ENCODE results near the gene DNAJC9.
"Not testable (repeated sequence)": the region's sequence is repeated elsewhere in the genome, so short reads cannot be mapped to it uniquely, and the experiment has no call there.

The DNAJC9 gene, protein sequence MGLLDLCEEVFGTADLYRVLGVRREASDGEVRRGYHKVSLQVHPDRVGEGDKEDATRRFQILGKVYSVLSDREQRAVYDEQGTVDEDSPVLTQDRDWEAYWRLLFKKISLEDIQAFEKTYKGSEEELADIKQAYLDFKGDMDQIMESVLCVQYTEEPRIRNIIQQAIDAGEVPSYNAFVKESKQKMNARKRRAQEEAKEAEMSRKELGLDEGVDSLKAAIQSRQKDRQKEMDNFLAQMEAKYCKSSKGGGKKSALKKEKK
- 42.1 to 54.6 (median 54.1) reads per million in 4 donors for total RNA-seq

DNA sequence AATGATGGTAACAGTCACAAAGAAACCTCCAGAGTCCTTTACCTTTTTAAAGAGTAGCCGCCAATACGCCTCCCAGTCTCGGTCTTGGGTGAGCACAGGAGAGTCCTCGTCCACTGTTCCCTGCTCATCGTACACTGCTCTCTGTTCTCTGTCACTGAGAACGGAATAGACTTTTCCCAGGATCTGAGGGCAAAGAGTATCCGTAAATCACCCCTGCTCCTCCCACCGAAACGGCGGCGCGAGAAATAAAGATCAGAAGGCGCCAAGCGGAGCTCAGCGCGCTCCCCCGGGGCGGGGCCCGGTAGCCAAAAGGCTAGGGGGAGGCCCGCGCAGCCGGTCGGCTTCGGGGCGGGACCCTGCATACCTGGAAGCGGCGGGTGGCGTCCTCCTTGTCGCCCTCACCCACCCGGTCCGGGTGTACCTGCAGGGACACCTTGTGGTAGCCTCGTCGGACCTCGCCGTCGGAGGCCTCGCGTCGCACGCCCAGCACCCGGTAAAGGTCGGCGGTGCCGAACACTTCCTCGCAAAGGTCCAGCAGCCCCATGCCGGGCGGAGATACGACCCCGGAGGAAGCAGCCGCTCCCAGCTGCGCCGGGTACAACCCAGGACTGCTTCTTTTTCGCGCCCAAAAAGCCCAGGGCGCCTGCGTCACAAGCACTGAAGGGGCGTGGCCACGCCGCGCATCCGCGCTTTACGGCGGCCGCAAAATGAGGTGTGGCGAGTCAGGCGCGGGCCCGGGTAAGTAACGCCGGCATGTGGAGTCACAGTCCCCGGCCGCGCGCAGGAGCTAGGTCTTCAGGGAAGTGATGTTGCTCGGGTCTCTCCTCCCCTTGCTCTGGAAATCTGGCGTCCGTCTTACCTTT lies at the start of gene DNAJC9:
TSS of gene DNAJC9 (minus strand) at position 610 of the 863 bp plus-strand sequence. CDS start at position 544, 66 bp downstream.
- DNase-seq, result peak; percentile 88 to 98 (median 93)

DNA sequence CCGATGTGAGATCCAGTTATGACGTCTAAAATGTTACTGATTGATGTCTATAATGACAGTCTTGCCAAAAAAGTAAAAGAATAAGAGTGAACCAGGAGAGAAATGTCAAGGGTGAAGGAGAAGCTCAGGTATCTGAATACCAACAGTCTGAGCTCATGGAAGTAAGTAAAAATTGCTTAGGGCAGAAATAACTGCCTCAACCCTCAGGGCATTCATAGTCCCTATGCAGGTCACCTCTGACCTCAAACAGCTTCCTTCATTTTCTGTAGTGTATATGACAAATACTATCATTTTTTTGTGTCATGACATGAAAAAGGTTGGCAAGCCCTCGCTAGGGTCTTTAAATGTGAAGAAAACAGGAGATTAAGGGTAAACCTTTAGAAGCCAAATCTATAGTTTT lies 46.4 kb upstream of the DNAJC9 start:
- no peak for DNase-seq

DNA sequence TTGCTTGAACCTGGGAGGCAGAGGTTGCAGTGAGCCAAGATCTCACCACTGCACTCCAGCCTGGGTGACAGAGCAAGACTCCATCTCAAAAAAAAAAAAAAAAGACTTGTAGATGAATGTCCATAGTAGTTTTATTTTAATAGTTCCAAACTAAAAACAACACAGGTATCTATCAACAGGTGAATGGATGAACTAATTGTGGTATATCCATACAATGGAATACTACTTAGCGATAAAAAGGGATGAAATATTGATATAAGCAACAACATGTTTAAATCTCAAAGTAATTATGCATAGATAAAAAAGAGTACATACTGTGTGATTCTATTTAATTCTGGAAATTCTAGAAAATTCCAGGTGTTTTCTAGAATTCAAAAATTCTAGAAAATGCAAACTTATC lies 42.9 kb upstream of the DNAJC9 start:
- no peak for DNase-seq

DNA sequence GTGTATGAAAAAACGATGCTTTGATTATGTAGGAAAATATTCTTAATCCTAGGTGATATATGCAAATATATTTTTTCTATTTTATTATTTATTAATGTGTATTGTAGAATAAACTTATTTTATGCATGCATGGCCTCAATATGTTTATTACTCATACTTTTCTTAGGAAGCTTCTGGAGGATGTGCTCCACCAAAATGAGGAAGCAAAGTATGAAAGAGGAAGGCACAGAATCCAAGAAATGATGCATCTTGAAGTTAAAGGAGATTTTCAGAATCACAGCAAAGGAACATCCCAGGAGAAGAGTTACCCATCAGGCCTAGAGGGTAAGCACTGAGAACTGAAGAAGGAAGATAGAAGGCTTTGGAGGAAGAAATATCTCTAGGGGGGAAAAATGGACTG lies 40.4 kb upstream of the DNAJC9 start:
- DNase-seq, result no peak

DNA sequence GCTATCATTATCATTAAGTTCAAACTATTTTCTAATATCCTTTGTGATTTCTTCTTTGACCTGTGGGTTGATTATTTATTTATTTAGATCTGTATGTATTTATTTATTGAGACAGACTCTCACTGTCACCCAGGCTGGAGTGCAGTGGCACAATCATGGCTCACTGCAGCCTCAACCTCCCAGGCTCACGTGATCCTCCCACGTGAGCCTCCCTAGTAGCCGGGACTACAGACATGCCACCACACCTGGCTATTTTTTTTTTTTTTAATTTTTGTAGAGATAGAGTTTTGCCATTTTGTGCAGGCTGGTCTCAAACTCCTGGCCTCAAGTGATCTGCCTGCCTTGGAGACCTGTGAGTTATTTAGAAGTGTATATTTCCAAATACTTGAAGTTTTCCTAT lies 34.0 kb upstream of the DNAJC9 start:
- DNase-seq, result no peak

DNA sequence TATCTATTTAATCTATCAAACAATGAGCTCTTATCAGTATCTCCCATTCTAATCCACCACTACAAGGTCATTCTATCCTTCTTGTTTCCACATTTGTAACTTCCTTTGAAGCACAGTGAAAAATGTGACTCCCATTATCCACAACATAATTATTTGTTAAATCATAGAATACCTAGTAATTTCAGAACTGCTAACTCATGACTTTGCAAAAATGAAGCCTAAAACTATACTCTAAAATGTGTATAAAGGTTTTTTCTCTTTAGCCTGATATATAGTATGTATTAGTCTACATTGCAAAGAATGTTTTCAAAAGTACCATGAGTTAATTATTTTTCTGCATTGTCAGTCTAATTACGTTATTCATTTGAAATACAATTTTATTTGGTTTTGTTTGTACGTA lies 17.4 kb upstream of the DNAJC9 start:
- DNase-seq, result no peak

DNA sequence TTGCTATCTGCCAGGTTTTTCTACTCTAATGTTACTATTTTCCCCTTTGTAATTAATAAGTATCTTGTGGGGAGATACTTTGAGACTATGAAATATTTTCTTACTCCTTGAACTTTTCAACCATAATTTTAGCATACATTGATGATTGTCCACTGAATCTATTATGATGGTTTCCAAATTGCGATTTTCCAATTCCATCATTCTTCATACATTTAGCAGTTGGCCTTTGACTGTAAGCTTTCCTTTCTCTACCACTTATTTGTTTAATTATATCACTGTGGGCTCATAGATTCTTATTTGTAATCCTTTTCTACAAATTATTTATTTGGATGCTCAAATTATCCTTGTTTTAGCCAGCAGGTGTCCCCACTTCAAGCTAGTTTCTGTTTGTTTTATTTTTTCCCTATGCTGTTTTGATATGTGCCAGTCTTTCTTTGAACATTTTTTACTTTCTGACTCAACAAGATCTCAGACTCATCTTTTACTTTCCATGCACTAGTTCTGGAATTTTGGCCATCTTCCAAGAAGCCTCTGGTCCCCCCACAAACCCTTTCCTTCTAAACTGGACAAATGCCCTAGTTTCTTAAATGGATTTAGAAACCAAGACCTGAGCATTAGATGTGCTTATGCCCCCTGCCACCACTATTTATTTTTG lies 16.8 kb upstream of the DNAJC9 start:
- peak in 1 of 5 donors; percentile 15 for DNase-seq

DNA sequence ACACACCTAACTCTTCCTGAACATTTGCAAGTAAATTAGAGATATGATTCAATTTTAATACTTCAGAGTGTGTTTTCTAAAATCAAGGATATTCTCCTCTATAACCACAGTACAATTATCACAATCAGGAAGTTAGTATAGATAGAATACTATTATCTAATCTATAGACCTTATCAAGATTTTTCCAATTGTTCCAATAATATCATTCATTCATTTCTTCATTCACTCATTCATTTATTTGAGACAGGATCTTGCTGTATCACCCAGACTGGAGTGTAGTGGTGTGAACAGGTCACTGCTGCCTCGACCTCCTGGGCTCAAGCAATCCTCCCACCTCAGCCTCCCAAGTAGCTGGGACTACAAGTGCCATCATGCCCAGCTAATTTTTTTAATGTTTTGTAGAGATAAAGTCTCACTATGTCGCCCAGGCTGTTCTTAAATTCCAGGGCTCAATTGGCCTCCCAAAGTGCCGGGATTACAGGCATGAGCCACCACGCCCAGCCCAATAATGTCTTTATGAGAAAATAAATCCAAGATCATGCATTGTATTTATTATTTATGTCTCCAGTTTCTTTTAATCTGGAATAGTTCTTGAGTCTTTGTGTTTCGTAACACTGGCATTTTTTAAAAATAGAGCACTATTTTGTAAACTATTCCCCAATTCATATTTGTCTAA lies 16.0 kb upstream of the DNAJC9 start:
- DNase-seq, result no peak

DNA sequence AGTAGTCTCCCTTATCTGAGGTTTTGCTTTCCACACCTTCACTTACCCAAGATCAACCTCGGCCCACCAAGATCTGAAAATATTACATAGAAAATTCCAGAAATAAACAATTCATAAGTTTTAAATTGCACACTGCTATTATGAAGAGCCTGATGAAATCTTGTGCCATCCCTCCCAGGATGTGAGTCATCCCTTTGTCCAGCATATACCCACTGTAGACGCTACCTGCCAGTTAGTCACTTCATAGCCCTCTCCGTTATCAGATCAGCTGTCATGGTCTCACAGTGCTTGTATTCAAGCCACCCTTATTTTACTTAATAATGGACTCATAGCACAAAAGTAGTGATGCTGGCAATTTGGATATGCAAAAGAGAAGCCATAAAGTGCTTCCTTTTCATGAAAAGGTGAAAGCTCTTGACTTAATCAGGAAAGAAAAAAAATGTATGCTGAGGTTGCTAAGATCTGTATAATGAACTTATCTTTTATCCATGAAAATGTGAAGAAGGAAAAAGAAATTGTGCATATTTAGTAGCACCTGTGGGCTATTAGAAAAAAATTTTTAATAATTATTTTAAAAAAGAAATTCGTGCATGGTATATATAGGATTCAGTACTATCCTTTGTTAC lies 15.2 kb upstream of the DNAJC9 start:
- peak in 1 of 5 donors; percentile 33 for DNase-seq

DNA sequence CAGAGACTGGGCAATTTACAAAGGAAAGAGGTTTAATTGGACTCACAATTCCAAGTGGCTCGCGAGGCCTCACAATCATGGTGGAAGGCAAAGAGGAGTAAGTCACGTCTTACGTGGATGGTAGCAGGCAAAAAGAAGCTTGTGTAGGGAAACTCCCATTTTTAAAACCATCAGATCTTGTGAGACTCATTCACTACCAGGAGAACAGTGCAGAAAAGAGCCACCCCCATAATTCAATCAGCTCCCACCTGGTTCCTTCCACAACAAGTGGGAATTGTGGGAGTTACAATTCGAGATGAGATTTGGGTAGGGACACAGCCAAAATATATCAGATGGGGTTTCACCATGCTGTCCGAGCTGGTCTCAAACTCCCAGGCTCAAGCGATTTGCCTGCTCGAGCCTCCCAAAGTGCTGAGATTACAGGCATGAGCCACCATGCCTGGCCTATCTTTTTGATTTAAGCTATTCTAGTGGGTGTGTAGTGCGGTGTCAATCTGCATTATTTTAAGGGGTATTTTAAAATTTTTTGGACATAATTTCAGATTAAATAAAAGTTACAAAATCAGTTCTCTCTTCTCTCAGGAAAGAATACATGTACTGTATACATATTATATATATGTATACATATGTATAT lies 14.4 kb upstream of the DNAJC9 start:
- no peak for DNase-seq

DNA sequence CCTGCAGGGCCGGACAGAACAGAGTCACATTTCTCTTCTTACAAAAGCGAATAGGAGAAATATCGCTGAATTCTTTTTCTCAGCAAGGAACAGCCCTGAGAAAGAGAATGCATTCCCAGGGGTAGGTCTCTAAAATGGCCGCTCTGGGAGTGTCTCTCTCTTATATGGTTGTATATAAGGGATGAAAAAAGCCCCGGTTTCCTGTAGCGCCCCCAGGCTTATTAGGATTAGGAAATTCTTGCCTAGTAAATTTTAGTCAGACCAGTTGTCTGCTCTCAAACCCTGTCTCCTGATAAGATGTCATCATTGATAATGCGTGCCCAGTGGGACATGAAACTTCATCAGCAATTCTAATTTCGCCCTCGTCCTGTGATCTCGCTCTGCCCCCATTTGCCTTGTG lies 11.6 kb upstream of the DNAJC9 start:
- not testable (repeated sequence) for DNase-seq

DNA sequence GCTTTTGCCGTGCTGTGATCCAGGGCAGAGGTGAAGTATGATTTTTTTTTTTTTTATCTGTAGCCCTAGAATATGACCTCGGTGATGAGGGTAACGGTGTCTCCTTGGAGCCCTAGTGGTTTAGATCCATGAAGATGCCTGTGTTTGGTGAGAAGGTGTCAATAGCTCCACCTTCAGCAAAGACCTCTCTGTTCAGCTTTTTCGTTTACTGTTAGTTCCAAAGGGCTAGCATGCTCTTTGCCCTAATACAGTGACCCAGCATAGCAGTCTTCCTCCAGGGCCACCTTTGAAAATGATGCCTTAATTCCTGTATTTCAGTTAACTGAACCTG lies 6.1 kb upstream of the DNAJC9 start:
- peak in 1 of 5 donors; percentile 11 for DNase-seq

DNA sequence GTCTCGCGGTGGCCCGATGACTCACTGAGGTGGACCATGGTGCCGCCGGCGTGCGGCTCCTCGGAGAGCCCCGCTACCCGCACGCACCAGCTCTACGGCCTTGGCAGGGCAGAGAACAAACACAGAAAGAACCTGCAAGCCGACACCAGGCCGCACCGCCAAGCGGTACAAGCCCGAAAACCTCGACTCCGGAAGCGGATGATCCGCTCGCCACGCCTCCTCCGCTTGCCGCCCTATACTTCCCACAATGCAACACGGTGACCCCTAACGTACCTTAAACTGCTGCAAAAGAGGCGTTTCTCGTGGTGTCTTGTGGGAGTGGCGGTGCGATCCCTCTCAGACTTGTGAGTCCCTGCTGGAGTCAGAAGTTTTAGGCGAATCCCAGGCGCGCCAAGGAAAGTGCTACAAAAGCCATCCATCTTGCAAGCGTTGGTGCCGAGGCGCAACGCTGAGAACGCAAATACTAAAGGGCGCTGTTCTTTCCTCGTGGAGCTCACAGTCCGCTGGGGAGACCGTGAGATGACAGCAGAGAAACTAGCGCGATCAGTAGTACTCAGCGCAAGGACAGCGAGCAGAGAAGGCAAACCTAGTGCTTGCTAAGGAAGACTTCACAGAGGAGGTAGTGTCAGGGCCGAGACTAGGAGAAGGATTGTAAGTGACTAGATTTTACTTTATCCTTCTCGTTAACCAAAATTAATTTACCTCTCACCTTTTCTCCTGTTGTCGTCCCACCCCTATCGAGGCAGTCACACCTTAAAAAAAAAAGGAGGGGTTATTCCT lies 5.6 kb upstream of the DNAJC9 start, which contains the start of gene MRPS16:
TSS of gene MRPS16 (minus strand) at position 200 of the 780 bp plus-strand sequence. CDS start at position 38, 162 bp downstream.
- peak; percentile 84 to 95 (median 90) for DNase-seq

DNA sequence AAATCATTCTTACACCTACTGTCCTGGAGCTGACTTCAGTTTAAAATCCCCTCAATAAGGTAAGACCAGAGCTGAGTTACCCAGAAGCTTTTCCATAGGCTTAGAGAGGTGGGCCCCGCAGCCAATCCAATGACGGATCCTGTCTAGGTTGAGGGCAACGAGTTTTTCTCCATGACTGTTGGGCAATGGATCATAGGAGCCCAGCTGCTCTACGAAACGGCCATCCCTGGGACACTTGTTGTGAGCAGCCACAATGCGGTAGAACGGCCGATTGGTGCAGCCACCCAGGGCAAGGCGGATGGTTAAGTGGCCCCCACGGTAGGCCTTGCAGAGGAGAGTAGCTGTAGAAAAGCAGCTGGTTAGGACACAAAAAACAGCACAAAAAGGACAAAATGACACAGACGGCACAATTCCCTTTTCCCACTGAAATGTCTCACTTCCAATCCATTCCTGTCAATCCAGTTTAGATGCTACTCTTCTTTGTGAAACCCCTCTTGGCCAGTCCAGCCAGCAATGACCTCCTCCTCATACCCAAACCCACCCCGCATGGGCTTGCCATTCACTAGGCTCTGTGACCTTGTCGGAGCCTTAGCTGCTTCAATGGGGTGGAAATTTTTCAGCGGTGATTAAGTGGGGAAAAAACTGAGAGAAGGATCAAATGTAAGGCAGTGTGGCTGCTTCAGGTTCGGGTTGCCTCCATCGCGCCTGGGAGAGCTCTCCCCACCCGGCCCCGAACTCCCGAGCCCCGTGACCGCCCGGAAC lies 4.8 kb upstream of the DNAJC9 start:
- no peak for DNase-seq

DNA sequence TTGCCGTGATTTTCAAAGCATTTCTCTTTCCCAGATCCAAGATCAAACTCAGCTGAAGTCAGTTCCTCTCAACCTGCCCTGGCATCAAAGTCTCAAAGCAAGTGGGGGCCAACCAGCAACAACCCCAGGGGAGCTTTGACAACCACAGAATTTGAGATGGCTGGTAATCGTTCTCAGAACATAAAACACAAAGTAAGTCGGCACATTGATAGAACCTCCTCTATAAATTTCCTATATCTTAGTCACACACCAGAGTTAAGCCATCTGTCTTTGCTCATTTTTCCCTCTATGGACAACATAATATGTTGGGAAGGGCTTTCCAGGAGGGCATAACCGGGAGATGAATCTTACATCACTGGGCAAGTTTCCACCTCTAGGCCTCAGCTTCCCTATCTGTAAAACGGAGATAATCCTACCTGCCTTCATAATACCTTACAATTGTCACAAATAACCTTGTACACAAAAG lies 1.2 kb upstream of the DNAJC9 start:
- no peak for DNase-seq

DNA sequence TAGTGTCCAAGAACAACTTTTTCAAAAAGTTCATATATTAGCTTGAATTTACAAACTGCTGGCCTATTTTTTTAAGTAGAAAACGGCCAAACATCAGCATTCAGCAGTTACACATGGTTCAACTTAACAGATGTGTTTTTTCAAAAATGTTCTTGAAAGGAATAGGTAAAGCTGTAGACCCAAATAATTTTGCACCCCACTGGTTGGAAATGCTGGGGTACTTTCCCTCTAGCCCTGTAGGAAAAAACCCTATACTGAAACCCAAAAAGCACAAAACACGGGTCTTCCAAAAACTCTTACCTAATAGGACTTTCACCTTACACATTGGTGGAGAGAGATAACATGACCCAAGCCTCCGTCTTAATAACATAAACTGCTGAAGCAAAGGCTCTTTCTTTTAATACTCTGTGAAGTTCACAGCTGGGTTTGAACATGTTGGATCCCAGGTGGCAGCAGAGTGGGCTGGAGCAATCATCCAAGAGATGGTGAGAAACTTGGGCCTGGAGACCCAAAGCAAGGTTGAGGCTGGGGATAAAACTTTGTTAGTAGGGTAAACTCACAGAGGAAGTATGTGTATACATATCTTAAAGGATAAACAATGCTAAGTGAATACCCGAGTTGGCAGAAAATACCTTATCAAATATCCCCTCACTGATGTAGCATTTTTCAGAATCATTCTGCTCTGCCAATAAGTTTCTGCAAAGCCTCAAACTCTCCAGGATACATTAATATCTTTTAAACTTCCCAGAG lies 629 bp upstream of the DNAJC9 start:
- no peak for DNase-seq

DNA sequence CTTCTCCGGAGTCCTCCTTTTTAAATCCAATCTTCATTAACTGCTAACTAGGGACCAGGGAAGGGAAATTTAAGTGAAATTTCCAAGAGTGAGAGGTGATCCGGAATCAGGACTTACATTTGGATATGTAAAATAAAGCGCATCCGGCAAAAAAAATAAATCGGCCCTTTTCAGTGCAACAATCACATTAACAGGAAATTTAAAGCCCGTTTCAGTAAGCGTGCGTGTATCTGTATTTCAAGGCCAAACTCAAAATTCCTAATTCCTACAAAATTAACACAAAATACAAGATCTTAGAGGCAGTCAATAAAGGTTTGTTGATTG lies 771 bp downstream of the DNAJC9 start:
- DNase-seq, result no peak

DNA sequence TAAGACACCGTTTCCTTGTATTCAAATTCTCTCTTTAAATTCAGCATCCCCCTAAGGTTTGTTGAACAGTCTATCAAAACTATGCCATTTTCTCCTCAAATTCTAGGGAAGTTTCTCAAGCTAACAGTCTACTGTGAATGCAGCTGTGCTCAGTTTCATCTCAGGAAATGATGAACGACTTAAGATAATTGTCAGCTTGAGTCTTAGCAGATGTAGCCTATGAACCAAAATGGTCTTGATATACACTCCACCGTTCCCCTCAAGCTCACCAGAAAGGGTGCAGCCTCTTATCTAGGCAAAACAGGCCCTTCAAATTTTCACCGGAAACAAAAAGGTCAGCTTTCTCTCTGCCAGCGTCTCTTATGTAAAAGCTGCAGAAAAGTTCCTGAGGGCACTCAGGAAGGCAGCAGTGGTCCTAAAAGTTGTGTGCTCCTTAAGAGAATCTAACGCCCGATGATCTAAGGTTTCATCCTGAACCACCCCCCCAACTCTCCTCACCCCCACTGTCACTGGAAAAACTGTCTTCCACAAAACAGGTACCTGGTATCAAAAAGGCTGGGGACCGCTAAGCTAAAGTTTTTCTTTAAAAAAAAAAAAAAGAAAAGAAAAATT lies 2.1 kb downstream of the DNAJC9 start:
- DNase-seq, result no peak

DNA sequence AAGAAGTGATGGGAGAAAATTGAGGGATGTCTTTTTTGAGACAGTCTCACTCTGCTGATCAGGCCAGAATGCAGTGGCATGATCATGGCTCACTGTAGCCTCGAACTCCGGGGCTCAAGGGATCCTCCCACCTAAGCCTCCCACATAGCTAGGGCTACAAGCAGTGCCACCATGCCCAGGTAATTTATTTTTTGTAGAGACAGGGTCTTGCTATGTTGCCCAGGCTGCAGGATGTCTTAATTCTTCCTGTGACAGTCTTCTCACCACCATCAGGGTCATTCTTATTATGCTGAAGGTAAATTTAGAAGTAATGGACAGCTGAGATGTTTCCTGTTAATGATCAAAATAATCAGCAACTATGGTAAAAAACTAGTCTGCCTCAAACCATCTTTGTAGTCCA lies 7.1 kb downstream of the DNAJC9 start:
- DNase-seq, result no peak
